ENCODE results near the gene HMGCL. TPM values are rescaled to one million over a fixed set of nuclear protein-coding genes. Genes with fewer than 3 reads are reported as not detected.

Gene HMGCL
- polyA plus RNA-seq (2011; rRNA removed) = 38.8 and 39.5 TPM in 2 replicates
- polyA minus RNA-seq (2011; rRNA and poly(A)+ RNA removed) = 20.2 and 28.0 TPM in 2 replicates

GRCh38 chr1:23825076-23825761 lies at the start of gene HMGCL:
Gene HMGCL, minus strand, starts transcription at chr1:23825429. Its CDS starts 14 bp downstream, at chr1:23825415.
- CTCF ChIA-PET = interaction anchor here (0.7 to 1.9 kb wide), 5 partner anchors 14 to 53 kb away, joined by 3 to 6 read pairs (median 4); no protein-coding TSS in a partner anchor
- POLR2A ChIA-PET = interaction anchor here (0.5 to 1.5 kb wide), 21 partner anchors 12 to 694 kb away, joined by 3 to 6 read pairs (median 3); partner anchors contain the start of genes GALE and PNRC2

GRCh38 chr1:23872421-23872820 lies 47.2 kb upstream of the HMGCL start:
- DNase-seq (ENCODE audit: low read depth, low spot score) = no peak
- H3K4me3 ChIP-seq (ENCODE audit: low read depth, low read length) = no peak overlapping the region
- ChIA-PET POLR2A (no interaction called here), CTCF (no interaction called here)
- no peak for TF ChIP-seq CTCF (IDR thresholded peaks at IDR 0.05; ENCODE audit: low read depth, low read length)
- H3K27ac ChIP-seq (ENCODE audit: low read depth, low read length) = no peak overlapping the region
- H3K27me3 ChIP-seq (ENCODE audit: control insufficient read depth, insufficient read depth, low read length) = peaks cover 25% of the 10 kb centered on the region
- 0 out of 2 replicates have a peak, but pooled peaks cover under 1% of the 10 kb centered on the region for H3K9me3 ChIP-seq (ENCODE audit: control insufficient read depth, insufficient read depth, low read length)

More at GRCh38 chr1:23825076-23825761, at the start of gene HMGCL:
- H3K4me3 ChIP-seq (ENCODE audit: low read depth, low read length) = peak within 1 kb of the TSS; percentile 95
- H3K27me3 ChIP-seq (ENCODE audit: control insufficient read depth, insufficient read depth, low read length) = no peaks in the 10 kb centered on the region
- peak within 1 kb of the TSS; percentile 87 for H3K27ac ChIP-seq (ENCODE audit: low read depth, low read length)
- no peaks in the 10 kb centered on the region for H3K9me3 ChIP-seq (ENCODE audit: control insufficient read depth, insufficient read depth, low read length)
- peak; percentile 50 for DNase-seq (ENCODE audit: low read depth, low spot score)
- TF ChIP-seq CTCF (IDR thresholded peaks at IDR 0.05; ENCODE audit: low read depth, low read length) = no peak

- POLR2A ChIA-PET = interaction anchor here (0.6 to 0.9 kb wide), 2 partner anchors 44 to 90 kb away, joined by 3 read pairs; partner anchors contain the start of gene HMGCL
- CTCF ChIA-PET = interaction anchor here (0.6 to 1.5 kb wide), 8 partner anchors 9 to 97 kb away, joined by 3 to 8 read pairs (median 3); partner anchors contain the start of genes GALE and PITHD1
- Histone ChIP-seq H3K4me3 (ENCODE audit: low read depth, low read length) (no peak overlapping the region), H3K27me3 (ENCODE audit: control insufficient read depth, insufficient read depth, low read length) (peaks cover 37% of the 10 kb centered on the region), H3K27ac (ENCODE audit: low read depth, low read length) (no peak overlapping the region), H3K9me3 (ENCODE audit: control insufficient read depth, insufficient read depth, low read length) (no peaks in the 10 kb centered on the region)
- no peak for TF ChIP-seq CTCF (IDR thresholded peaks at IDR 0.05; ENCODE audit: low read depth, low read length)
- no peak for DNase-seq (ENCODE audit: low read depth, low spot score)
These were observed 43.8 kb upstream of the HMGCL start for GRCh38 chr1:23869051-23869450.

- TF ChIP-seq CTCF (IDR thresholded peaks at IDR 0.05; ENCODE audit: low read depth, low read length) = no peak
- peaks cover 34% of the 10 kb centered on the region for H3K27me3 ChIP-seq (ENCODE audit: control insufficient read depth, insufficient read depth, low read length)
- H3K27ac ChIP-seq (ENCODE audit: low read depth, low read length) = no peak overlapping the region
- CTCF ChIA-PET = interaction anchor here (0.6 to 1.5 kb wide), 8 partner anchors 10 to 97 kb away, joined by 3 to 8 read pairs (median 3); partner anchors contain the start of genes GALE and PITHD1
- DNase-seq (ENCODE audit: low read depth, low spot score) = no peak
- POLR2A ChIA-PET = no interaction called here
- peak overlapping the region; percentile 65 for H3K4me3 ChIP-seq (ENCODE audit: low read depth, low read length)
- no peaks in the 10 kb centered on the region for H3K9me3 ChIP-seq (ENCODE audit: control insufficient read depth, insufficient read depth, low read length)
These were observed 43.4 kb upstream of the HMGCL start for GRCh38 chr1:23868557-23869016.
